ENCODE data around the gene VWA1.
A peak's percentile ranks its signal among the peaks of the same experiment; 100 is the strongest.
"Not testable (repeated sequence)": the region's sequence is repeated elsewhere in the genome, so short reads cannot be mapped to it uniquely, and the experiment has no call there.

VWA1 gene

GRCh38 chr1:1459711-1460110 is 24.2 kb downstream of the VWA1 start:
- not testable (repeated sequence) for H3K27me3 ChIP-seq (ENCODE audit: control insufficient read depth, insufficient read depth, low read length, poor library complexity, severe bottlenecking); H3K4me3 ChIP-seq (ENCODE audit: insufficient read depth, low read depth, low read length); H3K36me3 ChIP-seq (ENCODE audit: control insufficient read depth, insufficient read depth, low read length); H3K4me1 ChIP-seq (ENCODE audit: control insufficient read depth, insufficient read depth, low read length); H3K27ac ChIP-seq (ENCODE audit: insufficient read depth, low read depth, low read length, poor library complexity, severe bottlenecking); H3K9me3 ChIP-seq (ENCODE audit: control insufficient read depth, low read length)
- WGBS, 2 experiments: 92 to 93% methylated on average over 14 of the region's 14 CpGs

- H3K9me3 ChIP-seq (ENCODE audit: control insufficient read depth, low read length): no peaks in the 10 kb centered on the region
- 93 to 94% methylated on average over 27 of the region's 27 CpGs for whole genome bisulfite sequencing, 2 experiments
- H3K36me3 ChIP-seq (ENCODE audit: control insufficient read depth, insufficient read depth, low read length): no peaks in the 10 kb centered on the region
- H3K4me3 ChIP-seq (ENCODE audit: insufficient read depth, low read depth, low read length): no peak overlapping the region
- H3K4me1 ChIP-seq (ENCODE audit: control insufficient read depth, insufficient read depth, low read length): no peaks in the 10 kb centered on the region
- H3K27me3 ChIP-seq (ENCODE audit: control insufficient read depth, insufficient read depth, low read length, poor library complexity, severe bottlenecking): no peaks in the 10 kb centered on the region
- H3K27ac ChIP-seq (ENCODE audit: insufficient read depth, low read depth, low read length, poor library complexity, severe bottlenecking): no peak overlapping the region
Observed at GRCh38 chr1:1460540-1461130, 25.1 kb downstream of the VWA1 start.

GRCh38 chr1:1461721-1462317 is 26.3 kb downstream of the VWA1 start:
- no peak overlapping the region for H3K4me3 ChIP-seq (ENCODE audit: insufficient read depth, low read depth, low read length)

DNA sequence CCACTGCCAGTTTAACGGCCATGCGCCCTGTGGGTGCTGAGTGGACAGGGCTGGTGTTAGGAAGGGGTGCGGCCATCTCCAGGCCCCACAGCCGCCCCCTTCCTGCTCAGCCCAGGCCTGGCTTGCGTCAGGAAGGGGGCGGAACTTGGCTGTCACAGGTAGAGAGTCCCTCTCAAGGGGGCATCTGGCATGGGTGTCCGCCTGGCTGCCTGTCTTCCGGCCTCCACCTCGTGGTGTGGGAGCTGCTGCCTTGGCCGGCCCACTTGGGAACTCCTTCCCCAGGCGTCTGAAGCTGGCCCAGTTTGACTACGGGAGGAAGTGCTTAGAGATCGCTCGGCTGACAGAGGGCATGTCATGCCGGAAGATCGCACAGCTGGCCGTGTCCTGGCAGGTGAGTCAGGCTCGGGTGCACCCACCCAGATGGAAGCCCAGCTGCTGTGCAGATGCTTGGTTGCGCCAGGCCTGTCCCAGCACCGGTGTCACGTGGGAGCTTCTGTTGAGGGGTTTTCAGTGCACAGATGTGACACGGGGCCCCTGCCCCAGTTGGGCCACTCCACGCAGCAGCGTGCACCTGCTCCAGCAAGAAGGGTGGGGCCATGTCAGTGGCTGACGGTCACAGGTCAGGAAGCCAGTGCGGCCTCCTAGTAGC is 27.0 kb downstream of the VWA1 start:
- Histone ChIP-seq H3K4me1 (ENCODE audit: control insufficient read depth, insufficient read depth, low read length) (no peaks in the 10 kb centered on the region), H3K27ac (ENCODE audit: insufficient read depth, low read depth, low read length, poor library complexity, severe bottlenecking) (no peak overlapping the region), H3K27me3 (ENCODE audit: control insufficient read depth, insufficient read depth, low read length, poor library complexity, severe bottlenecking) (no peaks in the 10 kb centered on the region), H3K36me3 (ENCODE audit: control insufficient read depth, insufficient read depth, low read length) (no peaks in the 10 kb centered on the region), H3K4me3 (ENCODE audit: insufficient read depth, low read depth, low read length) (no peak overlapping the region), H3K9me3 (ENCODE audit: control insufficient read depth, low read length) (no peaks in the 10 kb centered on the region)
- 88 to 90% methylated on average over 26 of the region's 26 CpGs for WGBS, 2 experiments

More at GRCh38 chr1:1461721-1462317, 26.3 kb downstream of the VWA1 start:
- H3K36me3 ChIP-seq (ENCODE audit: control insufficient read depth, insufficient read depth, low read length): no peaks in the 10 kb centered on the region
- no peak overlapping the region for H3K27ac ChIP-seq (ENCODE audit: insufficient read depth, low read depth, low read length, poor library complexity, severe bottlenecking)
- no peaks in the 10 kb centered on the region for H3K27me3 ChIP-seq (ENCODE audit: control insufficient read depth, insufficient read depth, low read length, poor library complexity, severe bottlenecking)
- no peaks in the 10 kb centered on the region for H3K4me1 ChIP-seq (ENCODE audit: control insufficient read depth, insufficient read depth, low read length)
- WGBS, 2 experiments: 87% methylated on average over 18 of the region's 18 CpGs
- H3K9me3 ChIP-seq (ENCODE audit: control insufficient read depth, low read length): no peaks in the 10 kb centered on the region

GRCh38 chr1:1463312-1463711 is 27.8 kb downstream of the VWA1 start:
- no peaks in the 10 kb centered on the region for H3K27me3 ChIP-seq (ENCODE audit: control insufficient read depth, insufficient read depth, low read length, poor library complexity, severe bottlenecking)
- H3K4me1 ChIP-seq (ENCODE audit: control insufficient read depth, insufficient read depth, low read length): no peaks in the 10 kb centered on the region
- H3K27ac ChIP-seq (ENCODE audit: insufficient read depth, low read depth, low read length, poor library complexity, severe bottlenecking): no peak overlapping the region
- no peaks in the 10 kb centered on the region for H3K9me3 ChIP-seq (ENCODE audit: control insufficient read depth, low read length)
- H3K4me3 ChIP-seq (ENCODE audit: insufficient read depth, low read depth, low read length): no peak overlapping the region
- WGBS, 2 experiments: 91 to 94% methylated on average over 7 of the region's 7 CpGs
- no peaks in the 10 kb centered on the region for H3K36me3 ChIP-seq (ENCODE audit: control insufficient read depth, insufficient read depth, low read length)

DNA sequence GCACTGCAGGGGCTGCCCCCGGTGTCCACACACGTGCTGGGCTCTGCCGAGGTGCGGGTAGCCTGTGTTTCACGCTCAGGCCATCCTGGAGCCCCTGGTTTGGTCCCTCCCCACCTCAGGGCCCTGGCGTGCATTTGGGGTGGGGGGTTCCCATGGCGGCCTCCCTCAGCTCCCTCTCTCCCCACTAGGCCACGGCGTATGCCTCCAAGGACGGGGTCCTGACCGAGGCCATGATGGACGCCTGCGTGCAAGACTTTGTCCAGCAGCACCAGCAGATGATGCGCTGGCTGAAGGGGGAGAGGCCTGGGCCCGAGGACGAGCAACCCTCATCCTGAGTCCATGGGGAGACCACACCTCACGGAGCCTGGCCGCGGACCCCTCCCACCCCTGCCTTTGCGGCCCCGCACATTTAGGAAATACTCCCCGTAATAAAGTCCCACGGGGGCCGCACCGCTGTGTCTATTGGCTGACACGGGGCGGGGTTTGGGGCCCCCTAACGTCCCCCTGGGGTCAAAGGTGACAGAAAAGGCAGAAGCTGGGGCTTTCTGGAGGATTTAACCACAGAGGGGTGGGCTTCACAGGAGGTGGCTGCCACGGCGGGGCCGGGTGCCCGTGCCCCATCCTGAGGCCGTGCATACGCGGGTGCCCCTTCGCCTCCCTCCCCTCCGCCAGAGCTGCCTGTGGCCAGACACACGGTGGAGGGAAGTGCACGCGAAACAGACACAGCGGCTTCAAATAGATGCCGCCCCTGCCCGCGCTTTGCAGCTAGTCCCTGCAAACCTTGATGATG is 32.9 kb downstream of the VWA1 start:
- H3K4me3 ChIP-seq (ENCODE audit: insufficient read depth, low read depth, low read length); H3K36me3 ChIP-seq (ENCODE audit: control insufficient read depth, insufficient read depth, low read length); H3K9me3 ChIP-seq (ENCODE audit: control insufficient read depth, low read length); H3K27ac ChIP-seq (ENCODE audit: insufficient read depth, low read depth, low read length, poor library complexity, severe bottlenecking); H3K27me3 ChIP-seq (ENCODE audit: control insufficient read depth, insufficient read depth, low read length, poor library complexity, severe bottlenecking); H3K4me1 ChIP-seq (ENCODE audit: control insufficient read depth, insufficient read depth, low read length): not testable (repeated sequence)
- WGBS, 2 experiments: 94% methylated on average over 30 to 40 of the region's 44 CpGs

DNA sequence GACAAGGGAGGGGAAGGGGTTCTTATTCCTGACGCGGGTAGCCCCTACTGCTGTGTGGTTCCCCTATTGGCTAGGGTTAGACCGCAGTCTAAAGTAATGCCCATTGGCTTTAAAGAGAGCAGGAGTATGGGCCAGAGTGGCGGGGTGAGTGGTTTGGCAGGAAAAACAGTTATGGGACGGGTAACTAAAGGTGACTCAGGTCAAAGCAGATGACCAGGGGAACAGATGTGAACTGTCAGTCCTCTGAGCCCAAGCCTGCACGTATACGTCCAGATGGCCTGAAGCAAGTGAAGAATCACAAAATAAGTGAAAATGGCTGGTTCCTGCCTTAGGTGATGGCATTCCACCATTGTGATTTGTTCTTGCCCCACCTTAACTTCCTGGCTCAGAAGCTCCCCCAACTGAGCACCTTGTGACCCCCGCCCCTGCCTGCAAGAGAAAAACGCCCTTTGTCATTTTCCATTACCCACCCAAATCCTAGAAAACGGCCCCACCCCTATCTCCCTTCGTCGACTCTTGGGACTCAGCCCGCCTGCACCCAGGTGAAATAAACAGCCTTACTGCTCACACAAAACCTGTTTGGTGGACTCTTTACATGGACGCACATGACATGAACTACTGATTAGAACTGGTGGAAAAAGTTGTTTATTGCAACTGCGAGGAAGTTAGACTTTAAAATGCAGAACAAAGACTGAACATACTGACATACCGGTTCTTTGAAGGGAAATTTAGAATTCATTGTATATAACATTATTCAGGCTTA is 35.3 kb downstream of the VWA1 start:
- H3K9me3 ChIP-seq (ENCODE audit: control insufficient read depth, low read length): no peaks in the 10 kb centered on the region
- H3K4me3 ChIP-seq (ENCODE audit: insufficient read depth, low read depth, low read length): peak overlapping the region; percentile 57
- peaks cover 6% of the 10 kb centered on the region for H3K4me1 ChIP-seq (ENCODE audit: control insufficient read depth, insufficient read depth, low read length)
- 21 to 28% methylated on average over 15 to 16 of the region's 16 CpGs for WGBS, 2 experiments
- H3K27ac ChIP-seq (ENCODE audit: insufficient read depth, low read depth, low read length, poor library complexity, severe bottlenecking): no peak overlapping the region
- H3K36me3 ChIP-seq (ENCODE audit: control insufficient read depth, insufficient read depth, low read length): no peaks in the 10 kb centered on the region
- no peaks in the 10 kb centered on the region for H3K27me3 ChIP-seq (ENCODE audit: control insufficient read depth, insufficient read depth, low read length, poor library complexity, severe bottlenecking)

GRCh38 chr1:1471389-1472052 is 36.0 kb downstream of the VWA1 start, which contains the start of gene ATAD3B:
Gene ATAD3B, plus strand, starts transcription at chr1:1471765. Its CDS starts 120 bp downstream, at chr1:1471885.
- H3K36me3 ChIP-seq (ENCODE audit: control insufficient read depth, insufficient read depth, low read length): no peaks in the 10 kb centered on the region
- H3K27me3 ChIP-seq (ENCODE audit: control insufficient read depth, insufficient read depth, low read length, poor library complexity, severe bottlenecking): no peaks in the 10 kb centered on the region
- no peaks in the 10 kb centered on the region for H3K9me3 ChIP-seq (ENCODE audit: control insufficient read depth, low read length)
- 0% methylated on average over 87 of the region's 87 CpGs for WGBS, 2 experiments
- no peak within 1 kb of the TSS for H3K27ac ChIP-seq (ENCODE audit: insufficient read depth, low read depth, low read length, poor library complexity, severe bottlenecking)
- H3K4me1 ChIP-seq (ENCODE audit: control insufficient read depth, insufficient read depth, low read length): peaks cover 6% of the 10 kb centered on the region
- H3K4me3 ChIP-seq (ENCODE audit: insufficient read depth, low read depth, low read length): peak within 1 kb of the TSS; percentile 57

DNA sequence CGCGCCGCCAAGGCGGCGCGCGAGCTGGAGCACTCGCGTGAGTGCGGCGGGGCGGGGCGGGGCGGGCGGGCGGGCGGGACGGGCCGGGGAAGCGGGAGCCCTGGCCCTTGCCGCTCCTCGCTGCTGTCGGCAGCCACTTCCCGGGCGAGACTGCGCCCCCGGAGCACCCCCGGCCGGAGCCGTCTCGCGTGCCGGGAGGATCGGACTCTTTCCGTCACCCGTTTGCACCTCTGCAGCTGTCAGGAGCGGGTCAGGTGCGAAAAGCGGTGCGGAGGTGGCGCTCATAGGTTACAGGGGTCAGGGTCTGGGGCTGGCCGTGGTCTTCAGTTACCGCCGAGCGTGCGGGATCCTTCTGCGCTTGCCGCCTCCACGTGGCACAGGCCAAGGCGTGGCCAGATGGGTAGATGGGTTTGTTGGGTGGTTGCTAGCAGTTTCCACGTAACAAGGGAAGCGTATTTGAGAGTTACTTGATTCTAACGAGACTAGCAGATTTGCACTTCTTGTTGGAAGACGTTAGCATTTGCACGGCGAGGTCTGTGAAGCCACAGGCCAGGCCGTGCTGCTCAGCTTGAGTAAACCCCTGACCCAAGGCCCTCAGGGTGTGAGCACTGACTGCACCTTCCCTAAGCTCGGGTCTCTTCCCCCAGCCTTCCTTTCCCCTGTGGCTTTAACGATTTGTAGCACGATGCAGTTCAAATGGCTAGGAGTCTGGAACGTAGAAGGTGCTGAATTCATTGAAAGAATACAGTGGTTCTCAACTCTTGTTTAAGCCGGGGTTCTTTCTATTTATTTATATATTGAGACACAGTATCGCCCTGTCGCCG is 36.8 kb downstream of the VWA1 start:
- H3K36me3 ChIP-seq (ENCODE audit: control insufficient read depth, insufficient read depth, low read length); H3K4me1 ChIP-seq (ENCODE audit: control insufficient read depth, insufficient read depth, low read length); H3K27ac ChIP-seq (ENCODE audit: insufficient read depth, low read depth, low read length, poor library complexity, severe bottlenecking); H3K27me3 ChIP-seq (ENCODE audit: control insufficient read depth, insufficient read depth, low read length, poor library complexity, severe bottlenecking); H3K9me3 ChIP-seq (ENCODE audit: control insufficient read depth, low read length): not testable (repeated sequence)
- 6 to 7% methylated on average over 49 to 51 of the region's 65 CpGs for whole genome bisulfite sequencing, 2 experiments
- H3K4me3 ChIP-seq (ENCODE audit: insufficient read depth, low read depth, low read length): peak overlapping the region; percentile 57

Measured in ectodermal cell (in vitro differentiated cells).